Spleen (tissue), 7 donors: Measurements from ENCODE around the gene FBN3.

Experiments used
- POLR2AphosphoS5 ChIP-seq, 3 donors: sonication (generic); formaldehyde crosslinking; IDR thresholded peaks; one replicate each; pipeline ENCODE4 v1.5.1; 2017; ENCODE audit warnings: antibody characterized with exemption in 3 of 3
- TF ChIP-seq, protein P1 (sequence below), 11 experiments: fragments of 200-600 bp in 7 of 11; fragments of 450-650 bp in 4 of 11; sonication (generic) in 4 of 11; IDR thresholded peaks in 8 of 11; conservative IDR thresholded peaks in 3 of 11; 1 replicate in 7 of 11; 2 replicates in 4 of 11; pipeline versions ENCODE4 v1.4.0 to v1.8.0; 2016 to 2021; ENCODE audit warnings: antibody characterized with exemption in 11 of 11, inconsistent platforms in 4 of 11, mild to moderate bottlenecking in 1 of 11
- donor health status: DM: no; HTN: no; CAD: no; lungs with moderate emphysema.
- donor health status: DM: no; HTN: no; CAD: no.
- donor health status: DM: no; HTN: no; CAD: no.

DNA sequence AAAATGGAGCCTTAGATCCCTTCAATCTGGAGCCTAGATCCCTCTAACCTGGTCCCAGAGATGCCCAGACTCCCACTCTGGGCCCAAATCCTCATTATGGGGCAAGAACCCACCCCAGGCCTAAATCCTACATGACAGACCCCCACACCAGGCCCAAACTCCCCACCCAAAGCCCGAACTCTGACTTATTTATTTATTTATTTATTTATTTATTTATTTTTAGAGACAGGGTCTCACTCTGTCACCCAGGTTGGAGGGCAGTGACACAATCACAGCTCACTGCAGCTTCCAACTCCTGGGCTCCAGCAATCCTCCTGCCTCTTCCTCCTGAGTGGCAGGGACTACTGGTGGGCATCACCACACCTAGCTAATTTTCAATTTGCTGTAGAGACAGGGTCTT lies 12.0 kb downstream of the FBN3 start:
- TF ChIP-seq POLR2AphosphoS5 (IDR thresholded peaks at IDR 0.05), result no peak
- TF ChIP-seq, protein P1, sequence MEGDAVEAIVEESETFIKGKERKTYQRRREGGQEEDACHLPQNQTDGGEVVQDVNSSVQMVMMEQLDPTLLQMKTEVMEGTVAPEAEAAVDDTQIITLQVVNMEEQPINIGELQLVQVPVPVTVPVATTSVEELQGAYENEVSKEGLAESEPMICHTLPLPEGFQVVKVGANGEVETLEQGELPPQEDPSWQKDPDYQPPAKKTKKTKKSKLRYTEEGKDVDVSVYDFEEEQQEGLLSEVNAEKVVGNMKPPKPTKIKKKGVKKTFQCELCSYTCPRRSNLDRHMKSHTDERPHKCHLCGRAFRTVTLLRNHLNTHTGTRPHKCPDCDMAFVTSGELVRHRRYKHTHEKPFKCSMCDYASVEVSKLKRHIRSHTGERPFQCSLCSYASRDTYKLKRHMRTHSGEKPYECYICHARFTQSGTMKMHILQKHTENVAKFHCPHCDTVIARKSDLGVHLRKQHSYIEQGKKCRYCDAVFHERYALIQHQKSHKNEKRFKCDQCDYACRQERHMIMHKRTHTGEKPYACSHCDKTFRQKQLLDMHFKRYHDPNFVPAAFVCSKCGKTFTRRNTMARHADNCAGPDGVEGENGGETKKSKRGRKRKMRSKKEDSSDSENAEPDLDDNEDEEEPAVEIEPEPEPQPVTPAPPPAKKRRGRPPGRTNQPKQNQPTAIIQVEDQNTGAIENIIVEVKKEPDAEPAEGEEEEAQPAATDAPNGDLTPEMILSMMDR (IDR thresholded peaks at IDR 0.05 in 8 of 11, conservative IDR thresholded peaks at IDR 0.05 in 3 of 11), result no peak
